ENCODE results near the gene EIF3D.

The EIF3D gene

DNA sequence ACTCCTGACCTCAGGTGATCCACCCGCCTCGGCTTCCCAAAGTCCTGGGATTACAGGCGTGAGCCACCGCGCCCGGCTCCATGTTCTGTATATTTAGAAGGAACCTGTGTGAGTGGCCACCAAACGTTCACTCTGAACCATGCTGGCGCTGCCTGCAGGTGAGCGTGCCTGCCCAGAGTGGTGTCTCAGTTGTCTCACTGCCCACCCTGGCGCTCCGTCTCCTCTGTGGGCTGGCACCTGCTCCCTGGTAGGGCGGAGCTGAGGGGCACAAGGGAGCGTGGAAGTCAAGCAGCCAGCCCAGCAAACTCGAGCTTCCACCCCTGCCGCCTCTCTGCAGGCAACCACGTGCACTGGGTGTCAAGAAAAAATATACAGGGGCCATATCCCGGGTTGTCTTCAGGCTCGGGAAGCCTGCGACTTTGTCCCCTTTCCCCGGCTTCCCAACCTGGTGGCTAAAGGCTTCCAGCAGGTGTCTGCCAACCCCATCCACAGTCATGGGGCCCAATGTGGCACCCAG is 64.2 kb downstream of the EIF3D start:
- no peak overlapping the region for H3K27ac ChIP-seq
- TF ChIP-seq, protein P1, sequence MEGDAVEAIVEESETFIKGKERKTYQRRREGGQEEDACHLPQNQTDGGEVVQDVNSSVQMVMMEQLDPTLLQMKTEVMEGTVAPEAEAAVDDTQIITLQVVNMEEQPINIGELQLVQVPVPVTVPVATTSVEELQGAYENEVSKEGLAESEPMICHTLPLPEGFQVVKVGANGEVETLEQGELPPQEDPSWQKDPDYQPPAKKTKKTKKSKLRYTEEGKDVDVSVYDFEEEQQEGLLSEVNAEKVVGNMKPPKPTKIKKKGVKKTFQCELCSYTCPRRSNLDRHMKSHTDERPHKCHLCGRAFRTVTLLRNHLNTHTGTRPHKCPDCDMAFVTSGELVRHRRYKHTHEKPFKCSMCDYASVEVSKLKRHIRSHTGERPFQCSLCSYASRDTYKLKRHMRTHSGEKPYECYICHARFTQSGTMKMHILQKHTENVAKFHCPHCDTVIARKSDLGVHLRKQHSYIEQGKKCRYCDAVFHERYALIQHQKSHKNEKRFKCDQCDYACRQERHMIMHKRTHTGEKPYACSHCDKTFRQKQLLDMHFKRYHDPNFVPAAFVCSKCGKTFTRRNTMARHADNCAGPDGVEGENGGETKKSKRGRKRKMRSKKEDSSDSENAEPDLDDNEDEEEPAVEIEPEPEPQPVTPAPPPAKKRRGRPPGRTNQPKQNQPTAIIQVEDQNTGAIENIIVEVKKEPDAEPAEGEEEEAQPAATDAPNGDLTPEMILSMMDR (conservative IDR thresholded peaks at IDR 0.05), result no peak

DNA sequence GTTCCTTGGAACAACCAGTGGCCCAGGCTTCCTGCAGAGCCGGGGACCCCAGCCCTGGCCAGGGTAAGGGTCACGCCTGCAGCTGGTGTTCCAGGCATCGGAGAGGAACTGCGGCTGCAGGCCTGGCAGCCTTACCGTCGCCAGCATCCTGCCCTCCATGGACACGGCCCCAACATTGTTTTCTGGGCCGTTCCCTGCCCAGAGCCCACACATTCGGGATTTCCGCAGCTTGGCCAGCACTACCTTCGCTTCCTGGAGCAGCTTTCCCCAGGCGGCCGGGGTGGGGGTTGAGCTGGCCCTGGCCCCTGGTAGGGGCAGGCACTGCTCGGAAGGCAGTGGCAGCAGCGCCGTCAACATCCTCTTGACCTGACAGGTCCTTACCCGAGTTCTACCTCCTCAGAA is 65.2 kb downstream of the EIF3D start:
- TF ChIP-seq, protein P1 (conservative IDR thresholded peaks at IDR 0.05), result no peak

DNA sequence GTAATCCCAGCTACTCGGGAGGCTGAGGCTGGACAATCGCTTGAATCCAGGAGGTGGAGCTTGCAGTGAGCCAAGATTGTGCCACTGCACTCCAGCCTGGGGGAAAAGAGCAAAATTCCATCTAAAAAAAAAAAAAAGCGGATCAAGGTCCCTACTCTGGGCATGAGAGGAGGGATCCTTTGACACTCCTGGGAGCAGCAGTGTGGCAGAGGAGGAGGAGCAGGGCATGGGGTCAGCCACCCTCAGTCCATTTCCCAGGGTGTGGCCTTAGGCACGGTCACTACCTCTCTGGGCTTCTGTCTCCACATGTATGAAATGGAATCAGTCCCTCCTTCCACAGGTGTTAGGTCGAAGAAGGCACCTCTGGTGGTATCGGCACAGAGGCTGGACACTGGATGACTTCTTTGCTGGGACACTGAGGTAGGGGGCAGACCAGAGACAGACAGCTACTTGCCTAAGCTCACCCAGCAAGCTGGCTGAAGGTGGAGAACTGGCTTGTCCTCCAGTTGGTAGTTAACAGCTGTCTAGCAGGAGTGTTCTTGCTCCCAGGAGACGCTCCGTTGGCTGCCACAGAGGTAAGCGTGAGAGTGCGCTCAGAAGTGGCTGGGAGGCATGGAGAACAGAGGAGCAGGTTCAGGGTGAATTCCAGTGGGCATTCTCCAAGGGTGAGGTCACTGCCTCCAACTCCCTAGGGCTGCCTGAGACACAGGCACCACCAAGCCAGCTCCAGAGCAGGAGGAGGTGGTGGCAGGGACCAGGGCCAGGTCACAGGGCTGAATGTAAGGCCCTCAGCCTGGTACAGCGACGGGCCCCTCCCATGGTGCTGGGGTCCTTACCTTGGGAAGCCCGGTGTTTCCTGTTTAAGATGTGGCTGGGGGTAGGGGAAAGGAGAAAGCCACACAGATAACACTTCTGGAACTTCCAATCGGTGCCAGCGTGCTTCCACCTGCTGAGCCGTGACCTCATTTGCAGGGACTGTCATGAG is 67.0 kb downstream of the EIF3D start:
- TF ChIP-seq, protein P1 (conservative IDR thresholded peaks at IDR 0.05), result no peak
- H3K27ac ChIP-seq, result no peak overlapping the region

More for the DNA sequence above, 65.2 kb downstream of the EIF3D start:
- no peak overlapping the region for H3K27ac ChIP-seq

Measured in VCaP (cell line).